ENCODE results near the gene CALHM6. TPM values are rescaled to one million over a fixed set of nuclear protein-coding genes. Genes with fewer than 3 reads are reported as not detected.

CALHM6 gene
- total and polyA plus RNA-seq, 12 donors = 1.1 to 55.3 (median 6.5) TPM

- H3K27ac ChIP-seq = no peak overlapping the region
- no peak for DNase-seq
- H3K27me3 ChIP-seq = no peaks in the 10 kb centered on the region
- intact Hi-C loops (cut with DNase I) = no loop called here
- 83 to 89% (median 86%) methylated on average over 7 to 9 of the region's 9 CpGs for WGBS, 4 donors
- no peak for TF ChIP-seq CTCF (IDR thresholded peaks at IDR 0.05)
- TF ChIP-seq POLR2A (IDR thresholded peaks at IDR 0.05) = no peak
- H3K9me3 ChIP-seq (replicated peaks in 1 of 3) = no peaks in the 10 kb centered on the region
- no peak overlapping the region for H3K4me3 ChIP-seq
- H3K4me1 ChIP-seq (replicated peaks in 1 of 2) = peaks cover 7 to 14% of the 10 kb centered on the region in 2 donors
- H3K36me3 ChIP-seq (replicated peaks in 1 of 2) = no peaks in the 10 kb centered on the region
These were observed 2.9 kb upstream of the CALHM6 start for GRCh38 chr6:116458264-116458663.

- Histone ChIP-seq H3K9me3 (replicated peaks in 1 of 3) (no peaks in the 10 kb centered on the region), H3K27ac (no peak overlapping the region), H3K4me1 (replicated peaks in 1 of 2) (peaks cover 7 to 14% of the 10 kb centered on the region in 2 donors), H3K27me3 (no peaks in the 10 kb centered on the region), H3K4me3 (no peak overlapping the region), H3K36me3 (replicated peaks in 1 of 2) (no peaks in the 10 kb centered on the region)
- intact Hi-C loops (cut with DNase I) = no loop called here
- no peak for DNase-seq
- WGBS, 4 donors = 68 to 78% (median 72%) methylated on average over 4 of the region's 4 CpGs
- TF ChIP-seq CTCF (IDR thresholded peaks at IDR 0.05) = no peak
- no peak for TF ChIP-seq POLR2A (IDR thresholded peaks at IDR 0.05)
These were observed 1.2 kb upstream of the CALHM6 start for GRCh38 chr6:116459927-116460326.

- Histone ChIP-seq H3K27me3 (no peaks in the 10 kb centered on the region), H3K4me3 (peak overlapping the region in 3 of 4 donors; percentile 21 to 59 (median 46)), H3K4me1 (replicated peaks in 1 of 2) (peaks cover 7 to 9% of the 10 kb centered on the region in 2 donors), H3K36me3 (replicated peaks in 1 of 2) (no peaks in the 10 kb centered on the region), H3K27ac (peak overlapping the region in 4 of 5 donors; percentile 28 to 70 (median 47)), H3K9me3 (replicated peaks in 1 of 3) (no peaks in the 10 kb centered on the region)
- no peak for TF ChIP-seq POLR2A (IDR thresholded peaks at IDR 0.05)
- peak; percentile 28 to 60 (median 47) for DNase-seq
- intact Hi-C loops (cut with DNase I) = no loop called here
- 10 to 28% (median 16%) methylated on average over 30 to 84 of the region's 84 CpGs for WGBS, 4 donors
These were observed 1.0 kb downstream of the CALHM6 start for GRCh38 chr6:116461932-116462885.

- H3K4me3 ChIP-seq = no peak overlapping the region
- 80 to 92% (median 89%) methylated on average over 4 of the region's 4 CpGs for WGBS, 4 donors
These were observed 2.1 kb downstream of the CALHM6 start for GRCh38 chr6:116463301-116463700.

More at GRCh38 chr6:116463301-116463700, 2.1 kb downstream of the CALHM6 start:
- intact Hi-C loops (cut with DNase I) = no loop called here
- TF ChIP-seq POLR2A (IDR thresholded peaks at IDR 0.05) = no peak
- TF ChIP-seq CTCF (IDR thresholded peaks at IDR 0.05) = no peak
- Histone ChIP-seq H3K27me3 (no peaks in the 10 kb centered on the region), H3K9me3 (replicated peaks in 1 of 3) (no peaks in the 10 kb centered on the region), H3K27ac (no peak overlapping the region), H3K4me1 (replicated peaks in 1 of 2) (peaks cover 7 to 9% of the 10 kb centered on the region in 2 donors), H3K36me3 (replicated peaks in 1 of 2) (no peaks in the 10 kb centered on the region)
- no peak for DNase-seq
